Neural cell (in vitro differentiated cells): Measurements from ENCODE around the gene ODF2L. TPM values are rescaled to one million over a fixed set of nuclear protein-coding genes. Genes with fewer than 3 reads are reported as not detected.

ENCODE experiments used
- H2AFZ ChIP-seq: fragments of 200-600, 300-800 bp; sonication (generic), shearing (Covaris generic); 2 replicates; pipeline ENCODE4 v1.6.0; 2014; ENCODE audit warnings: low read depth, mild to moderate bottlenecking, antibody characterized with exemption, low read length, moderate library complexity
- H3F3A ChIP-seq: fragments of 200-600 bp; shearing (Covaris generic); 2 replicates; pipeline ENCODE4 v1.6.1; 2016; ENCODE audit warnings: mild to moderate bottlenecking, moderate library complexity, mixed read lengths, antibody characterized with exemption, low read length; ENCODE audit not compliant: insufficient read depth, poor library complexity, severe bottlenecking
- H3K27ac ChIP-seq: fragments of 200-600, 300-800 bp; sonication (generic), shearing (Covaris generic); 2 replicates; pipeline ENCODE4 v1.5.1; 2014; ENCODE audit warnings: mild to moderate bottlenecking, low read length, moderate library complexity
- H3K27me3 ChIP-seq: fragments of 300-800, 200-600 bp; sonication (generic), shearing (Covaris generic); 2 replicates; pipeline ENCODE4 v1.6.0; 2014; ENCODE audit warnings: mild to moderate bottlenecking, low read depth, low read length, moderate library complexity; ENCODE audit not compliant: insufficient read depth
- H3K36me3 ChIP-seq: fragments of 300-800, 200-600 bp; sonication (generic), shearing (Covaris generic); 2 replicates; pipeline ENCODE4 v1.5.1; 2014; ENCODE audit warnings: mild to moderate bottlenecking, antibody characterized with exemption, low read length, moderate library complexity; ENCODE audit not compliant: insufficient read depth
- H3K4me2 ChIP-seq: fragments of 300-800, 200-600 bp; sonication (generic), shearing (Covaris generic); 2 replicates; pipeline ENCODE4 v1.6.0; 2014; ENCODE audit warnings: mild to moderate bottlenecking, low read length
- H3K4me3 ChIP-seq: fragments of 300-800, 200-600 bp; sonication (generic), shearing (Covaris generic); 2 replicates; pipeline ENCODE4 v1.5.1; 2014; ENCODE audit warnings: mild to moderate bottlenecking, low read length, moderate library complexity
- H3K79me2 ChIP-seq: fragments of 200-600 bp; shearing (Covaris generic); replicated peaks from 2 replicates; pipeline ENCODE4 v1.6.0; 2014; ENCODE audit warnings: mild to moderate bottlenecking, low read length, moderate library complexity; ENCODE audit not compliant: insufficient read depth
- H3K9ac ChIP-seq: fragments of 300-800, 200-600 bp; sonication (generic), shearing (Covaris generic); 2 replicates; pipeline ENCODE4 v1.6.1; 2016; ENCODE audit warnings: mild to moderate bottlenecking, low read length, mixed read lengths
- H3K9me2 ChIP-seq: fragments of 200-600 bp; shearing (Covaris generic); 2 replicates; pipeline ENCODE4 v1.6.1; 2016; ENCODE audit warnings: mild to moderate bottlenecking, low read length, mixed read lengths; ENCODE audit not compliant: insufficient read depth
- H3K9me3 ChIP-seq: fragments of 200-600, 300-800 bp; sonication (generic), shearing (Covaris generic); 2 replicates; pipeline ENCODE4 v1.6.1; 2016; ENCODE audit warnings: mild to moderate bottlenecking, mixed run types, low read length, moderate library complexity, mixed read lengths
- H4K20me1 ChIP-seq: fragments of 200-600 bp; shearing (Covaris generic); 2 replicates; pipeline ENCODE4 v1.6.1; 2016; ENCODE audit warnings: mild to moderate bottlenecking, mixed run types; ENCODE audit not compliant: insufficient read depth
- CTCF ChIP-seq: fragments of 450-650 bp; IDR thresholded peaks from 2 replicates; pipeline ENCODE4 v1.5.1; 2014; ENCODE audit warnings: antibody characterized with exemption, mild to moderate bottlenecking, moderate library complexity; ENCODE audit not compliant: poor library complexity, severe bottlenecking
- MXI1 ChIP-seq: fragments of 450-650 bp; conservative IDR thresholded peaks from 2 replicates; pipeline ENCODE4 v1.6.1; 2014; ENCODE audit warnings: antibody characterized with exemption, mild to moderate bottlenecking; ENCODE audit not compliant: poor library complexity, severe bottlenecking
- POLR2AphosphoS5 ChIP-seq: IDR thresholded peaks from 2 replicates; pipeline ENCODE4 v1.6.1; 2012
- RAD21 ChIP-seq: fragments of 450-650 bp; conservative IDR thresholded peaks from 2 replicates; pipeline ENCODE4 v1.6.1; 2014; ENCODE audit warnings: antibody characterized with exemption, mild to moderate bottlenecking, moderate library complexity
- REST ChIP-seq: IDR thresholded peaks from 2 replicates; pipeline ENCODE4 v1.6.1; 2012; ENCODE audit warnings: borderline replicate concordance
- SMC3 ChIP-seq: fragments of 450-650 bp; conservative IDR thresholded peaks from 2 replicates; pipeline ENCODE4 v1.6.1; 2014; ENCODE audit warnings: antibody characterized with exemption, mild to moderate bottlenecking, moderate library complexity; ENCODE audit not compliant: poor library complexity
- TAF1 ChIP-seq: IDR thresholded peaks from 2 replicates; pipeline ENCODE4 v1.6.1; 2012; ENCODE audit warnings: low read depth
- polyA plus RNA-seq: library from polyadenylated mRNA; depleted of rRNA; stranded (reverse); fragments of >200 nt; gene quantifications from 2 replicates; pipeline ENCODE4 v1.2.3, GENCODE V29; 2014

ODF2L gene
- polyA plus RNA-seq, 1 donor from 2014 or later = 138 TPM

- no peaks in the 10 kb centered on the region for H3K36me3 ChIP-seq
- no peak overlapping the region for H3K4me2 ChIP-seq
- TF ChIP-seq REST = no peak
- peak; percentile 83 for TF ChIP-seq CTCF
- TF ChIP-seq SMC3 = peak; percentile 88
- no peak for TF ChIP-seq MXI1
- TF ChIP-seq POLR2AphosphoS5 = no peak
- TF ChIP-seq RAD21 = peak; percentile 89
- H4K20me1 ChIP-seq = no peaks in the 10 kb centered on the region
- no peak overlapping the region for H3K27ac ChIP-seq
- H3K27me3 ChIP-seq = no peaks in the 10 kb centered on the region
- H3K9me3 ChIP-seq = no peaks in the 10 kb centered on the region
- no peak overlapping the region for H3K9ac ChIP-seq
- H3K4me3 ChIP-seq = no peak overlapping the region
- H2AFZ ChIP-seq = no peak overlapping the region
- H3F3A ChIP-seq = no peaks in the 10 kb centered on the region
- no peaks in the 10 kb centered on the region for H3K9me2 ChIP-seq
- no peaks in the 10 kb centered on the region for H3K79me2 ChIP-seq
Measured at GRCh38 chr1:86380257-86380861, 15.8 kb downstream of the ODF2L start.

- no peaks in the 10 kb centered on the region for H3K27me3 ChIP-seq
- no peak overlapping the region for H2AFZ ChIP-seq
- H3K27ac ChIP-seq = no peak overlapping the region
- no peak overlapping the region for H3K4me2 ChIP-seq
- no peaks in the 10 kb centered on the region for H4K20me1 ChIP-seq
- H3K9me2 ChIP-seq = no peaks in the 10 kb centered on the region
- peaks cover 10% of the 10 kb centered on the region for H3K36me3 ChIP-seq
- no peaks in the 10 kb centered on the region for H3F3A ChIP-seq
- TF ChIP-seq TAF1 = no peak
- no peak for TF ChIP-seq REST
- no peak for TF ChIP-seq RAD21
- TF ChIP-seq CTCF = no peak
- H3K9ac ChIP-seq = no peak overlapping the region
- H3K4me3 ChIP-seq = no peak overlapping the region
- H3K9me3 ChIP-seq = no peaks in the 10 kb centered on the region
- H3K79me2 ChIP-seq = no peaks in the 10 kb centered on the region
Measured at GRCh38 chr1:86378813-86379212, 17.3 kb downstream of the ODF2L start.
